PC-3 (cell line): Measurements from ENCODE around the gene PDP2. TPM values are rescaled to one million over a fixed set of nuclear protein-coding genes. Genes with fewer than 3 reads are reported as not detected.

Source experiments
- ATAC-seq: fragments of 200-7000 bp; cut with Tn5 transposase; 2 replicates; pipeline ENCODE4 v1.9.1; 2020; ENCODE audit warnings: mild to moderate bottlenecking, moderate library complexity
- BruUV-seq: library from RNA; stranded (reverse); fragments of 400-500 nt; replicated peaks from 2 replicates; lab custom pipeline; 2021; lab: Mats Ljungman, UMichigan
- CTCF ChIA-PET: fragments of 300-600 bp; sonication (Branson Sonifier 250); formaldehyde crosslinking; loops from one replicate; lab custom pipeline; 2022; ENCODE audit warnings: antibody characterized with exemption; lab: Charles Lee
- POLR2A ChIA-PET: fragments of 300-600 bp; sonication (Branson Sonifier 250); formaldehyde crosslinking; loops from one replicate; lab custom pipeline; 2022; ENCODE audit warnings: antibody characterized with exemption; ENCODE audit not compliant: unreplicated experiment; lab: Charles Lee
- DNase-seq: peaks from one replicate; pipeline ENCODE4 v3.0.0-alpha.2; 2015
- H2AFZ ChIP-seq: fragments of 300-600 bp; sonication (generic); 2 replicates; pipeline ENCODE4 v1.6.0; 2016; ENCODE audit warnings: antibody characterized with exemption, low read length
- H3F3A ChIP-seq: fragments of 300-600 bp; sonication (generic); one replicate; pipeline ENCODE4 v1.6.0; 2017; ENCODE audit warnings: antibody characterized with exemption, low read length, control low read depth, mild to moderate bottlenecking; ENCODE audit not compliant: unreplicated experiment
- H3K27ac ChIP-seq: fragments of 300-600 bp; sonication (generic); 2 replicates; pipeline ENCODE4 v1.5.1; 2016; ENCODE audit warnings: mild to moderate bottlenecking, low read length
- H3K27me3 ChIP-seq: fragments of 300-600 bp; sonication (generic); 2 replicates; pipeline ENCODE4 v1.6.1; 2016; ENCODE audit warnings: low read length, mixed read lengths
- H3K36me3 ChIP-seq: fragments of 300-600 bp; sonication (generic); 2 replicates; pipeline ENCODE4 v1.6.1; 2016; ENCODE audit warnings: low read depth, mixed run types, low read length, mixed read lengths
- H3K4me1 ChIP-seq: fragments of 300-600 bp; sonication (generic); 2 replicates; pipeline ENCODE4 v1.5.1; 2016; ENCODE audit warnings: low read length; ENCODE audit not compliant: insufficient read depth
- H3K4me2 ChIP-seq: fragments of 300-600 bp; sonication (generic); 2 replicates; pipeline ENCODE4 v1.6.0; 2016; ENCODE audit warnings: low read length
- H3K4me3 ChIP-seq: fragments of 300-600 bp; sonication (generic); 2 replicates; pipeline ENCODE4 v1.5.1; 2016; ENCODE audit warnings: mild to moderate bottlenecking, low read length, mixed read lengths
- H3K79me2 ChIP-seq: fragments of 300-600 bp; sonication (generic); 2 replicates; pipeline ENCODE4 v1.6.1; 2017; ENCODE audit warnings: low read length, mixed read lengths
- H3K9ac ChIP-seq: fragments of 300-600 bp; sonication (generic); 2 replicates; pipeline ENCODE4 v1.6.0; 2016; ENCODE audit warnings: mild to moderate bottlenecking, low read length
- H3K9me2 ChIP-seq: fragments of 300-600 bp; sonication (generic); replicated peaks from 2 replicates; pipeline ENCODE4 v1.6.1; 2016; ENCODE audit warnings: mixed run types, low read length, mixed read lengths
- H3K9me3 ChIP-seq: fragments of 300-600 bp; sonication (generic); 2 replicates; pipeline ENCODE4 v1.6.1; 2016; ENCODE audit warnings: low read length, mixed read lengths
- H4K20me1 ChIP-seq: fragments of 300-600 bp; sonication (generic); 2 replicates; pipeline ENCODE4 v1.6.1; 2016; ENCODE audit warnings: low read length, mixed read lengths
- EZH2 ChIP-seq: fragments of 300-600 bp; sonication (generic); IDR thresholded peaks from one replicate; pipeline ENCODE4 v1.6.1; 2017; ENCODE audit warnings: antibody characterized with exemption, mild to moderate bottlenecking, low read length; ENCODE audit not compliant: unreplicated experiment
- EZH2phosphoT487 ChIP-seq: fragments of 300-600 bp; sonication (generic); IDR thresholded peaks from 2 replicates; pipeline ENCODE4 v1.6.1; 2018; ENCODE audit warnings: mild to moderate bottlenecking, antibody characterized with exemption, low read length, borderline replicate concordance
- intact Hi-C: fragments of 100-400 bp; cut with micrococcal nuclease; formaldehyde crosslinking; loops from 2 replicates; pipeline ENCODE4 v1.9.0; 2023
- total RNA-seq: library from RNA; depleted of rRNA; stranded (reverse); fragments of >200 nt; gene quantifications from 2 replicates; pipeline ENCODE4 v1.2.3, GENCODE V29; 2014
- TF ChIP-seq, protein P1 (sequence below): fragments of 300-600 bp; sonication (generic); conservative IDR thresholded peaks from 2 replicates; pipeline ENCODE4 v1.5.1; 2017; ENCODE audit warnings: antibody characterized with exemption, low read depth, mild to moderate bottlenecking, low read length

The PDP2 gene
- total RNA-seq, 1 experiment from 2014 or later = 2.8 TPM

DNA sequence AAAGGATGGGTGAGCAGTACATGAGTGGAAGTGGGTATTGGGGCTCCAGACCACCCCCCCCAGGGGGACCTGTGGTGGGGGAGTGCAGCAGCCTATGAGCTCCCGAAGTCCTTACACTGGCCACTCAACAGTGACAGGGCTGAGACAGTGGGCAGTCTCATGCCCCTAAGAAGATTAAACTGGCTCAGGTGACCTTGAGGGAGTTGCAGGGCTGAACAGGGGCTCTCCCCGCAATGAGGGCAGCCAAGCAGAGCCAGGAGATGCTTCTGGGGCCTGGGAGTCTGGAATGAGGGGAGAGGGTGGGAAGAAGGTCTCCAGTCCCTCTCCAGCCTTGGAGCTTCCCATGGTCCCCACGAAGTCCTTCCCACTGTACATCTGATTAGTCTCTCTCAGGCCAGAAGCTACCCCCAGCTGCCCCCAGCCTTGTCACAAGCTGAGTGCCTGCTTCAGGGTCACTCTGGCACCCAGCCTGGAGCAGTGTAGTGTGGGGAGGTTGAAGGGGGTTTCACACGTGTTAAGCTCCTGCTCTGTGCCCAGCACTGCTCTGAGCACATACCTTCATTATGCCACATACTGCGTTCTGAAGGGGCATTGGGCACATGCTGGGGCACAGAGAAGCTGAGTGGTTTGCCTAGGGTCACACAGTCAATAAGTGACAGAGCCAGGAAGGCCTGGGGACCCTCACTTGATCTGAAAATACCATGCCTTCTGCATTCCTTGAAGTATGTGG is 39.4 kb downstream of the PDP2 start:
- no peak overlapping the region for H3K9ac ChIP-seq
- H4K20me1 ChIP-seq = no peaks in the 10 kb centered on the region
- H3K27ac ChIP-seq = no peak overlapping the region
- H3K9me2 ChIP-seq = no peaks in the 10 kb centered on the region
- no peaks in the 10 kb centered on the region for H3K79me2 ChIP-seq
- no peaks in the 10 kb centered on the region for H3F3A ChIP-seq
- peaks cover 2% of the 10 kb centered on the region; the same call in 1 of the 2 replicates for H3K27me3 ChIP-seq
- ChIA-PET CTCF (no interaction called here), POLR2A (no interaction called here)
- no peak overlapping the region for H3K4me3 ChIP-seq
- DNase-seq (no peak), ATAC-seq (no peak)
- H3K4me1 ChIP-seq = no peaks in the 10 kb centered on the region
- no peak overlapping the region for H2AFZ ChIP-seq
- H3K4me2 ChIP-seq = no peak overlapping the region
- TF ChIP-seq, protein P1, sequence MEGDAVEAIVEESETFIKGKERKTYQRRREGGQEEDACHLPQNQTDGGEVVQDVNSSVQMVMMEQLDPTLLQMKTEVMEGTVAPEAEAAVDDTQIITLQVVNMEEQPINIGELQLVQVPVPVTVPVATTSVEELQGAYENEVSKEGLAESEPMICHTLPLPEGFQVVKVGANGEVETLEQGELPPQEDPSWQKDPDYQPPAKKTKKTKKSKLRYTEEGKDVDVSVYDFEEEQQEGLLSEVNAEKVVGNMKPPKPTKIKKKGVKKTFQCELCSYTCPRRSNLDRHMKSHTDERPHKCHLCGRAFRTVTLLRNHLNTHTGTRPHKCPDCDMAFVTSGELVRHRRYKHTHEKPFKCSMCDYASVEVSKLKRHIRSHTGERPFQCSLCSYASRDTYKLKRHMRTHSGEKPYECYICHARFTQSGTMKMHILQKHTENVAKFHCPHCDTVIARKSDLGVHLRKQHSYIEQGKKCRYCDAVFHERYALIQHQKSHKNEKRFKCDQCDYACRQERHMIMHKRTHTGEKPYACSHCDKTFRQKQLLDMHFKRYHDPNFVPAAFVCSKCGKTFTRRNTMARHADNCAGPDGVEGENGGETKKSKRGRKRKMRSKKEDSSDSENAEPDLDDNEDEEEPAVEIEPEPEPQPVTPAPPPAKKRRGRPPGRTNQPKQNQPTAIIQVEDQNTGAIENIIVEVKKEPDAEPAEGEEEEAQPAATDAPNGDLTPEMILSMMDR = no peak
- TF ChIP-seq EZH2 (no peak), EZH2phosphoT487 (no peak)
- intact Hi-C loops = no loop called here
- H3K36me3 ChIP-seq = no peaks in the 10 kb centered on the region
- no TSS peak for BruUV-seq
- H3K9me3 ChIP-seq = no peaks in the 10 kb centered on the region

DNA sequence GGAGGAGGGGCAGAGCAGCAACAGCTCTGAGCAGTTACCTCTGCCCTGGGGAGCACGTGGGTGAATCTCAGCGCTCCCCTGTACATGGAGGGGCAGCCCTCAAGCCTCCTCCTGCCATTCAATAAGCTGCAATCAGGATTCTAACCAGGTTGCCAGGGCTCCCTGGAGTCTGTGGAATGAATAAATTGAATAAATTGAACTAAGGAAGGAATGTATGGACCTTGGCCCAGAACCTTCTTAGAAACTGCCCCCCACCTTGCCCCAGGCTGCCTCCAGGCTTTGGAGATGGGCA is 39.9 kb downstream of the PDP2 start:
- peaks cover 6% of the 10 kb centered on the region for H3K27me3 ChIP-seq
- ChIA-PET CTCF (no interaction called here), POLR2A (no interaction called here)
- no peak for TF ChIP-seq EZH2phosphoT487
- no peak for TF ChIP-seq EZH2
- TF ChIP-seq, protein P1 = no peak
- no peak overlapping the region for H3K9ac ChIP-seq
- DNase-seq (no peak), ATAC-seq (no peak)
- no peak overlapping the region for H3K27ac ChIP-seq
- H3K79me2 ChIP-seq = no peaks in the 10 kb centered on the region
- no TSS peak for BruUV-seq
- no peaks in the 10 kb centered on the region for H3K4me1 ChIP-seq
- no peaks in the 10 kb centered on the region for H3K9me3 ChIP-seq
- no peaks in the 10 kb centered on the region for H3K36me3 ChIP-seq
- intact Hi-C loops = no loop called here
- H3K4me2 ChIP-seq = no peak overlapping the region
- H3F3A ChIP-seq = no peaks in the 10 kb centered on the region
- H3K9me2 ChIP-seq = no peaks in the 10 kb centered on the region
- no peaks in the 10 kb centered on the region for H4K20me1 ChIP-seq
- H3K4me3 ChIP-seq = no peak overlapping the region
- H2AFZ ChIP-seq = no peak overlapping the region

DNA sequence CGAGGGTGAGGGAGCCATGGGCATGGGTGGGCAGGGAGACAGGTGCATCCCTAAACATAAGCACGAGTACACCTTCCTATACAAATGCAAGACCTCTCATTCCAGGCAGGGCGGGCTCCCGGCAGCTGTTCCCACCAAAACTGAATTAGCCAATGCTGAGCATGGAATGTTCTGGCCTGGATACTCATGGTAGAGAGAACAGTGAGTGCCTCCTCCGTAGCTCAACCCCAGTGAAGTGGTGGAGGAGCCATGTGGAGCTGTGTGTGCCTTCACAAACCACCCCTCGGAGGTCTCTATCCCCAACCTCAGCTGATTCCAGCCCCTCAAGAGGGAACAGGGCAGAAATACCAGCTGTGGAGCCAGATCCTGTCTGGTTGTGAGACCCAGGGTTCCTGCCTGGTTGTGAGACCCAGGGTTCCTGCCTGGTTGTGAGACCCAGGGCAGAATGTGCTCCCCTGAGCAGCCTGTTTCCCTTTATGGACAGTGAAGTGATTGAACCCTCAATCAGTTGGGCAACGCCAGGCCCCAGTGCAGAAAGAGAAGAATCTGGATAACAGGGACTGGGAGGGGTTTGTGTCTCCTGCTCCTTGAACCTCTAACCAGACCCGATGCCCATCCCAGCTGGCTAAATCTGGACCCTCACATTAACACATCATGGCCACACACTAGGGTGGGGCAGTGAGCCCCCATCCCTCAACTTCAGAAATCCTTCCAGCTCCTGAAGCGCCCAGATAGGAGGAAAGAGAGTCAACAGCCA is 40.8 kb downstream of the PDP2 start:
- H3K9me3 ChIP-seq = no peaks in the 10 kb centered on the region
- ATAC-seq (no peak), DNase-seq (no peak)
- no peak overlapping the region for H3K4me2 ChIP-seq
- no TSS peak for BruUV-seq
- H3K9me2 ChIP-seq = no peaks in the 10 kb centered on the region
- ChIA-PET POLR2A (no interaction called here), CTCF (no interaction called here)
- H3K79me2 ChIP-seq = no peaks in the 10 kb centered on the region
- H3F3A ChIP-seq = no peaks in the 10 kb centered on the region
- TF ChIP-seq, protein P1 = no peak
- TF ChIP-seq EZH2 (no peak), EZH2phosphoT487 (no peak)
- intact Hi-C loops = no loop called here
- no peaks in the 10 kb centered on the region for H4K20me1 ChIP-seq
- H3K4me3 ChIP-seq = no peak overlapping the region
- H3K27me3 ChIP-seq = peaks cover 13% of the 10 kb centered on the region
- H3K36me3 ChIP-seq = no peaks in the 10 kb centered on the region
- H3K9ac ChIP-seq = no peak overlapping the region
- H3K4me1 ChIP-seq = no peaks in the 10 kb centered on the region
- H2AFZ ChIP-seq = no peak overlapping the region
- H3K27ac ChIP-seq = no peak overlapping the region
